Right ventricle myocardium inferior (tissue), 1 donor: Measurements from ENCODE around the gene XRRA1. TPM values are rescaled to one million over a fixed set of nuclear protein-coding genes. Genes with fewer than 3 reads are reported as not detected.
"Not testable (repeated sequence)": the region's sequence is repeated elsewhere in the genome, so short reads cannot be mapped to it uniquely, and the experiment has no call there.

Experiments used
- ATAC-seq: fragments of 200-7000 bp; cut with Tn5 transposase; one replicate; pipeline ENCODE4 v1.9.1; 2020; ENCODE audit warnings: mild to moderate bottlenecking, moderate library complexity
- DNase-seq: peaks from one replicate; pipeline ENCODE4 v3.0.0; 2021; ENCODE audit errors: missing footprints
- intact Hi-C: fragments of 100-400 bp; cut with DNase I; formaldehyde crosslinking; loops from one replicate; pipeline ENCODE4 v1.11.0; 2022
- long read RNA-seq: library from polyadenylated mRNA; unstranded; transcript quantifications from one replicate; pipeline ENCODE4 v2.0.0, GENCODE V29; 2021
- total RNA-seq: library from RNA; stranded (reverse); fragmentation: NEBNext Ultra II Directional; extraction: Animal tissue kit (Norgen Biotek cat#: 25700); gene quantifications from one replicate; pipeline ENCODE4 v1.2.1, GENCODE V29; 2021
- donor health status: DM: no; HTN: yes; CAD: no; lungs with severe emphysema.

XRRA1 gene
- 6.6 TPM for total RNA-seq
- long read RNA-seq, partial matches to known transcripts, result 1 of 3 reads
- long read RNA-seq, other reads (novel, unspliced or antisense), result 2 of 3 reads

GRCh38 chr11:74948898-74949752 lies at the start of gene XRRA1, which contains the start of gene SPCS2:
Gene XRRA1 (minus strand): TSS chr11:74949091. CDS start chr11:74940878, 8,213 bp downstream.
Gene SPCS2 (plus strand): TSS chr11:74949266. CDS start chr11:74949286, 20 bp downstream.
- peak; percentile 99 for ATAC-seq
- intact Hi-C loops, result no loop called here

GRCh38 chr11:74992852-74993251 lies 44.0 kb upstream of the XRRA1 start:
- intact Hi-C loops, result no loop called here
- ATAC-seq (no peak), DNase-seq (no peak)

More at GRCh38 chr11:74948898-74949752, at the start of gene XRRA1, which contains the start of gene SPCS2:
- peak; percentile 100 for DNase-seq

GRCh38 chr11:74990941-74991340 lies 42.0 kb upstream of the XRRA1 start:
- intact Hi-C loops, result no loop called here
- ATAC-seq, result no peak

GRCh38 chr11:74990150-74990549 lies 41.3 kb upstream of the XRRA1 start:
- DNase-seq, ATAC-seq, intact Hi-C loops: not testable (repeated sequence)

More at GRCh38 chr11:74990941-74991340, 42.0 kb upstream of the XRRA1 start:
- DNase-seq, result no peak

- no peak for ATAC-seq
- no peak for DNase-seq
- intact Hi-C loops, result no loop called here
Observed at GRCh38 chr11:74989260-74989638, 40.4 kb upstream of the XRRA1 start.

- peak; percentile 94 for ATAC-seq
- intact Hi-C loops, result no loop called here
- DNase-seq, result peak; percentile 86
Observed at GRCh38 chr11:74988541-74989259, 39.8 kb upstream of the XRRA1 start, which contains the start of gene NEU3. Gene NEU3 (plus strand): TSS chr11:74988933. CDS start chr11:74989061, 128 bp downstream.

GRCh38 chr11:74984730-74985129 lies 35.8 kb upstream of the XRRA1 start:
- intact Hi-C loops, result no loop called here
- ATAC-seq (no peak), DNase-seq (no peak)

GRCh38 chr11:74984070-74984469 lies 35.2 kb upstream of the XRRA1 start:
- DNase-seq (no peak), ATAC-seq (no peak)
- intact Hi-C loops, result no loop called here

GRCh38 chr11:74981888-74982287 lies 33.0 kb upstream of the XRRA1 start:
- intact Hi-C loops, result no loop called here
- ATAC-seq, result no peak
- DNase-seq, result no peak

- ATAC-seq (no peak), DNase-seq (no peak)
- intact Hi-C loops, result no loop called here
Observed at GRCh38 chr11:74980634-74981033, 31.7 kb upstream of the XRRA1 start.

- intact Hi-C loops, result no loop called here
- ATAC-seq, result peak; percentile 48
- DNase-seq, result no peak
Observed at GRCh38 chr11:74978041-74978440, 29.1 kb upstream of the XRRA1 start.

- ATAC-seq, result no peak
- no peak for DNase-seq
- intact Hi-C loops, result no loop called here
Observed at GRCh38 chr11:74971424-74971823, 22.5 kb upstream of the XRRA1 start.

GRCh38 chr11:74970852-74971395 lies 22.0 kb upstream of the XRRA1 start:
- intact Hi-C loops, result no loop called here
- ATAC-seq, result no peak
- no peak for DNase-seq

- no peak for DNase-seq
- ATAC-seq, result no peak
- intact Hi-C loops, result no loop called here
Observed at GRCh38 chr11:74966651-74967050, 17.8 kb upstream of the XRRA1 start.

- ATAC-seq, DNase-seq, intact Hi-C loops: not testable (repeated sequence)
Observed at GRCh38 chr11:74960128-74960527, 11.2 kb upstream of the XRRA1 start.

GRCh38 chr11:74957937-74958629 lies 9.2 kb upstream of the XRRA1 start:
- DNase-seq, result no peak
- intact Hi-C loops, result no loop called here
- no peak for ATAC-seq

- intact Hi-C loops, result no loop called here
- ATAC-seq (peak; percentile 70), DNase-seq (no peak)
Observed at GRCh38 chr11:74956397-74957015, 7.6 kb upstream of the XRRA1 start.

GRCh38 chr11:74954199-74954598 lies 5.3 kb upstream of the XRRA1 start:
- ATAC-seq (no peak), DNase-seq (no peak)
- intact Hi-C loops, result no loop called here
